NCI-H460 (cell line): ENCODE measurements around the gene NPHP1. TPM values are rescaled to one million over a fixed set of nuclear protein-coding genes. Genes with fewer than 3 reads are reported as not detected.
"Not testable (repeated sequence)": the region's sequence is repeated elsewhere in the genome, so short reads cannot be mapped to it uniquely, and the experiment has no call there.

Experiments used
- DNase-seq: peaks from one replicate; pipeline ENCODE4 v3.0.0-alpha.2; 2016; ENCODE audit warnings: low read depth; ENCODE audit errors: extremely low read depth
- total RNA-seq: library from RNA; depleted of rRNA; stranded (reverse); fragments of >200 nt; shearing (Covaris generic); gene quantifications from 2 replicates; pipeline ENCODE4 v1.2.3, GENCODE V29; 2014

NPHP1 gene
- total RNA-seq, 1 experiment from 2014 or later, result 11.9 TPM

DNA sequence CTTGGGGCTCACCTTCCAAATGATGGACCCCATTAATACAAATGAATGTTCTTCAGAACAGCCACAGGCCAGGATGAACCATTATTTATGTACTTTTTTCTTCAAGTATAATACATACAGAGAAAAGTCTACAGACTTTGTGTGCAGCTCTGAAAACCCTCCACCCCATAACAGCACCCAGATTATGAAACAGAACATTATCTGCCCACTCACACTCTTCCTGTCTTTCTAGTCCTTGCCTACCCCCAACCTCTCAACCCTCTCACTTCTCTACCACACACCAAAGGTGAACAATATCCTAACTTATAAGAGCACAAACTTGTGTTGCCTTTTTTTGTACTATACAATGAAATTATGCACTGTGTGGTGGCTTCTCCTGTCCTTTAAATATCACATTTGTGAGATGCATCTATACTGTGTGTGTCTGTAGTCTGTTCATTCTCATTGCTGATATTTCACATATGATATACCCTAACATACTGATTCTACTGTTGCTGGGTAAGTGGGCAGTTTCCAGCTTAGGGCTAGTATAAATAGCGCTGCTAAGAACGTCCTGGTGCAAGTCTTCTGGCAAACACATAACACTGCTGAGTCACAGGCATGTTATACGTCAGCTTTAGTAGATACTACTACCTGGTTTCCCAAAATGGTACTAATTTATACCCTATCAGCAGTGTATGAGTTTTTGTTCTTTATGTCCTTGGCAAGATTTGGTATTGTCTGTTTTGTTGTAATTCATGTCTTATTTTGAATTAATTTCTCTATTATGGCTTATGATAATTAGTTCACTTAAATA, 1.0 kb upstream of the NPHP1 start:
- peak; percentile 12 for DNase-seq

DNA sequence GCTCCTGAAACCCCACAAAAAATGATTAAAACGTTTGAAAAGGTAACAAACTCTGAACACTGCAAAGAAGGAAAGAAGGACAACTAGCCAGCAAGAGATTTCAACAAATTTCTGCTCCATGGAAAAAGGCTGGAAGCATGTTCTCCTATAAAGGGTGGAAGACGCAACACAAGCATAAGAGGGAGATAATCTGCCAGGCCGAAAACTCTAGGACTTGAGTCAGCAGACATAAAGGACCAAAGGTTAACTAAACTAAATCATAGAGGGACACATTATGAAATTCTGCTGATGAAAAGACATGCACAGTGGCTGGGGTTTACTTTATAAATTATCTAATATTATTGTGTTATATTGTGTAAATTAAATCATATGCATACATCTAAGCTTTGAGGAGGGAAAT, 6.8 kb downstream of the NPHP1 start:
- DNase-seq, result no peak

DNA sequence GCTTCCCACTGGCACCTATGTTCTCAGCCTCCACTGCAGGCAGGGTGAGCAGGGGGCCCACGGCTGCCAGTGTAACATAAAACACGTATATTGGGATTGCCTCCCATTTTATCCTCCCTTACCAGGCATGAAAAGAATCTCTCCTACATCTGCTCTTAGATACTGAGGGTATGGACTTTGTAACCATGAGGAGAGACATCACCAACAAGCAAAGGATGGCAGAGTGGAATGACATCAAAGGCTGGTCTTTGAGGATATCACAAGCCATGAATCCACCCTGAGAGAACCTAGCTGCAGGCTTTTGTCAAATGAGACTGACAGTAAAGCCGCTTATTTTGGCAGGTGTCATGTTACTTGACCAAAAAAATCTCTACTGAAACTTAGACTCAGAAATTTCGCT, 7.4 kb downstream of the NPHP1 start:
- no peak for DNase-seq

DNA sequence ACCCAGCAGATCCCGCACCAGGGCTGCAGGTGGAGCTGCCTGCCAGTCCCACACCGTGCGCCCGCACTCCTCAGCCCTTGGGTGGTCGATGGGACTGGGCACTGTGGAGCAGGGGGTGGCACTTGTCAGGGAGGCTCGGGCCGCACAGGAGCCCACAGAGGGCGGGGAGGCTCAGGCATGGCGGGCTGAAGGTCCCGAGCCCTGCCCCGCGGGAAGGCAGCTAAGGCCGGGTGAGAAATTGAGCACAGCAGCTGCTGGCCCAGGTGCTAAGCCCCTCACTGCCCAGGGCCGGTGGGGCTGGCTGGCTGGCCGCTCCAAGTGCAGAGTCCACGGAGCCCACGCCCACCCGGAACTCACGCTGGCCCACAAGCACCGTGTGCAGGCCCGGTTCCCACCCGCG, 14.6 kb downstream of the NPHP1 start:
- DNase-seq, result not testable (repeated sequence)

DNA sequence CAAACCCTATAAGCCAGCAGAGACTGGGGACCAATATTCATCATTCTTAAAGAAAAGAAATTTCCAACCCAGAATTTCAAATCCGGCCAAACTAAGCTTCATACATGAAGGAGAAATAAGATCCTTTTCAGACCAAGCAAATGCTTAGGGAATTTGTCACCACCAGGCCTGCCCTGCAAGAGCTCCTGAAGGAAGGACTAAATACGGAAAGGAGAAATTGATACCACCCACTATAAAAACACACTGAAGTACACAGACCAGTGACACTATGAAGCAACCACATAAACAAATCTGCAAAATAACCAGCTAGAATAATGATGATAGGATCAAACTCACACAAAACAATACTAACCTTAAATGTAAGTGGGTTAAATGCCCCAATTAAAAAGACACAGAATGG, 22.4 kb downstream of the NPHP1 start:
- no peak for DNase-seq

DNA sequence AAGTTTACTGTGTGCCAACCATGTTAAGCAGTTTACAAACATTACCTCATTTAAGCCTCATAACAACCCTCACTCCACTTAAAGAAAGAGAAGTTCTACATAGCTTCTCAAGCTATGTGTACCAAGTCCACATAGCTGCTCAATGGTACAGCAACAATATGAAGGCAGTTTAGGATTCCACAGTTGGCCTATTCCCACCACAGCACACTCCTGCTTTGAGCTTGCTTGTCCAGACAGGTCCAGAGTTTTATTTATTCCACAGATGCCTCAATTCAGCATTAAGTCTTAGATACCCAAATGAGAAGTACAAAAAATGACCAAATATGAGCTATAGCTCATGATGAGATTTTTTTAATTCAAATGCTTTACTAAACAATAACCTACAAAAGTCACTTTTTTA, 24.8 kb downstream of the NPHP1 start:
- DNase-seq, result no peak

DNA sequence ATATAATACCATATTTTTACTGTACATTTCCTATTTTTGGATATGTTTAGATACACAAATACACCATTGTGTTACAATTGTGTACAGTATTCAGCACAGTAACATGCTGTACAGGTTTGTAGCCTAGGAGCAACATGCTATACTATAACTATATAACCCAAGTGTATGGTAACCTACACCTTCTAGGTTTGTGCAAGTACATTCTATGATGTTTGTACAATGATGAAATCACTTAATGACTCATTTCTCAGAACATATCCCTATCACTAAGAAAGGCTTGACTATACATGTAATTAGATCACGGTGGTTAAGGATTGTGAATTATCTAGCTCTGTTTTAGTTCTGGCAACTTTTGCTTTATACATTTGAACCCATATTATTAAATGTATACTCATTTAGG, 31.3 kb downstream of the NPHP1 start:
- no peak for DNase-seq

DNA sequence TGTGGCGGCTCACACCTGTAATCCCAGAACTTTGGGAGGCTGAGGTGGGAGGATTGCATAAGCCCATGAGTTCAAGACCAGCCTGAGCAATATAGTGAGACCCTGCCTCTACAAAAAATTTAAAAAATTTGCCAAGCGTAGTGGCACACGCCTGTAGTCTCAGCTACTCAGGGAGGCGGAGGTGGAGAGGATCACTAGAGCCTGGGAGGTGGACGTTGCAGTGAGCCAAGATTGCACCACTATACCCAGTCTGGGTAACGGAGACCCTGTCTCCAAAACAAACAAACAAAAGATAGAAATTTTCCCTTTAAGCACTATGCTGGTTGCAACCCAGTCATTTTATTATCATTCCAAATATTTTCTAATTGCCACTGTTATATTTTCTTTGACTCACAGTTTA, 32.3 kb downstream of the NPHP1 start:
- DNase-seq, result no peak

DNA sequence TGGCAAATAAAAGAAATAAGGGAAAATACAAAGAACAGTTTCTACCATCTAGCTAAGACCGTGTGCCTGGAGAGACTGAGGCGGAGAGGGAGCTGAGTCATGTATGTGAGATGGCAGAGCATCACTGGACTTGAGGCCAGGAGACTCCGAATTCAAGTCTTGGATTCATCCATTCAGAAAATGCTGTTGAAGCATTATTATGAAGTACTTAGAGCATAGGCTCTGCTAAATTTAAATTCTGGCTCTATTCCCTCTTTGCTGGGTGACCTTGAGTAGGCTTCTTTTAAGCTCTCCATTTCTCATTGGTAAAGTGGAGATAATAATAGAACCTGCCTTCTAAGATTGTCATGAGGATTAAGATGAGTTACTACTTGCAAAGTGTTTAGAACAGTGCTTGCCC, 34.7 kb downstream of the NPHP1 start:
- DNase-seq, result no peak

DNA sequence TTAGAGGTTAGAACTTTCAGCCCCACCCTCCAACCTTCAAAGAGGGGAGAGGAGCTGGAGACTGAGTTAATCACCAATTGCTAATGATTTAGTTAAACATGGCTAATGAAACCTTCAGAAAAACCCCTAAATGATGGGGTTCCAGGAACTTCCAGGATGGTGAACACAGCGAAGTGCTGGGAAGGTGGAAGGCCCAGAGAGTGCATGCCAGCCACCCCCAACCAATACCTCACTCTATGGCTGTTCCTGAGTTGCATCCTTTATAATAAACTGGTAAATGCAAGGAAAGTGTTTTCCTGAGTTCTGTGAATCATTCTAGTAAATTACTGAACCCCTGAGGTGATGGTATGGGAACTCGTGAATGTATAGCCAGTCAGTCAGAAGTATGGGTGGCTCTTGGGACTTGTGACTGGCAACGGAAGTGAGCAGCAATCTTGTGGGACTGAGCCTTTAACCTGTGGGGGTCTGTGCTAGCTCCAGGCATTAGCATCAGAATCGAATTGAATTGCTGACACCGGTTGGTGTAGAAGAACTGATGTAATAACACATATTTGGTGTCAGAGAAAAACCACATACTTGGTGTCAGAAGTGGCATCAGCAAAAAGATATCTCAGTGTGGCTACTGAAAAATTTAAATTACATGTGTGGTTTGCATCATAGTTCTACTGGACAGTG, 37.4 kb downstream of the NPHP1 start:
- no peak for DNase-seq

DNA sequence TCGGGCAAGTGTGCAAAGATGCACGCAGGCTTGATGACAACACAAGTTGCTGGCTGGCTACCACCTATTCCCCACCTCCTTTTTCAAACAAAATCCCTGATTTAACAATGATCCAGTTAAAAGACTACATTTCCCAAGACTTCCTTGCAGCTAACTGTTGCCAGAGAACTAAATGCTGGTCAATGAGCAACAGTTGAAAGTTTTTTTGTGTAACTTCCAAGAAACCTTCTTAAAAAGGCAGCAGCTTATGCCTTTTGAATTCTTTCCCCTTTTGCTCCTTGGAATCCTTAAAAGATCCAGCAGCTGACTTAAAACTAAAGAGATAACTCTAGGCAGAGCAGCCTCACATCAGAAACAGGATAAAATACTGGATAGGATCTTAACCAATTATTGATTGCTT, 38.5 kb downstream of the NPHP1 start:
- DNase-seq, result no peak

DNA sequence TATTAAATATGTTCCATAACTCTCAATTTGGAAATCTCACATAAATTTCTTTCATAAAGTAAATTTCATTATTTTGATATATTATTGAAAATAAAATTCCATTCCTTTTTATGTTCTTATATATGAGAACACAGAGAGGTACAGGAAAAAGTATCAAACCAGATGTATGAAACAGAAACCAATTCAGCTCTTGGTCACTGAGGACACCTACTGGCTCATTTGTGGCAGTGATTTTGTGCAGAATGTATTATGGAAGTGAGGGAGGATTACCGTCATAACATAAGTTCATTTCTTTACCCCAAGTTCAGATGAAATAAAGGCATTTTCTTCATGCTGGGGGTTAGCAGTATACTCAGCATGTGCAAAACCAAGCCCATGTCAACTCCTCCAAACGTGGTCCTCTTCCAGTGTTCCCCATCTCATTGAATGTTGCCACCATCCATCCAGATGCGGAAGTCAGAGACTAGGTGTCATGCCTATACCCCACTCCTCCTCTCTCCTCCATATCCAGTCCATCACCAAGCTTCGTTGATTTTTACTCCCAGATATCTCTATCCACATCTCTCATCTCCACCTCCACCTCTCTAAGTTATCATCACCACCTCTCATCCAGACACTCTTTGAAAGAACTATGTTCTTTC, 47.5 kb downstream of the NPHP1 start:
- peak; percentile 67 for DNase-seq

DNA sequence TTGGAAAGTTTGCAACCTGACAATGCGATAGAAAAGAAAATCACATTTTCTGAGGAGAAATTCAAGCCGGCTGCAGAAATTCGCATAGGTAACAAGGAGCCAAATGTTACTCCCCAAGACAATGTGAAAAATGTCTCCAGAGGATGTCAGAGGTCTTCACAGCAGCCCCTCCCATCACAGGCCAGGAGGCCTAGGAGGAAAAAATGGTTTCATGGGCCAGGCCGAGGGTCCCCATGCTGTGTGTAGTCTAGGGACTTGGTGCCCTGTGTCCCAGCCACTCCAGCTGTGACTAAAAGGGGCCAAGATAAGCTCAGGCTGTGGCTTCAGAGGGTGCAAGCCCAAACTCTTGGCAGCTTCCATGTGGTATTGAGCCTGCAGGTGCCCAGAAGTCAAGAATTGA, 50.0 kb downstream of the NPHP1 start:
- not testable (repeated sequence) for DNase-seq

DNA sequence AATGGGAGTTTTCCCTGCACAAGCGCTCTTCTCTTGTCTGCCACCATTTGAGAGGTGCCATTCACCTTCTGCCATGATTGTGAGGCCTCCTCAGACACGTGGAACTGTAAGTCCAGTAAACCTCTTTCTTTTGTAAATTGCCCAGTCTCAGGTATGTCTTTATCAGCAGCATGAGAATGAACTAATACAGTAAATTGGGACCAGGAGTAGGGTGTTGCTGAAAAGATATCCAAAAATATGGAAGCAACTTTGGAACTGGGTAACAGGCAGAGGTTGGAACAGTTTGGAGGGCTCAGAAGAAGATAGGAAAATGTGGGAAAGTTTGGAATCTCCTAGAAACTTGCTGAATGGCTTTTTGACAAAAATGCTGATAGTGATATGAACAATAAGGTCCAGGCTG, 50.6 kb downstream of the NPHP1 start:
- DNase-seq, result not testable (repeated sequence)

DNA sequence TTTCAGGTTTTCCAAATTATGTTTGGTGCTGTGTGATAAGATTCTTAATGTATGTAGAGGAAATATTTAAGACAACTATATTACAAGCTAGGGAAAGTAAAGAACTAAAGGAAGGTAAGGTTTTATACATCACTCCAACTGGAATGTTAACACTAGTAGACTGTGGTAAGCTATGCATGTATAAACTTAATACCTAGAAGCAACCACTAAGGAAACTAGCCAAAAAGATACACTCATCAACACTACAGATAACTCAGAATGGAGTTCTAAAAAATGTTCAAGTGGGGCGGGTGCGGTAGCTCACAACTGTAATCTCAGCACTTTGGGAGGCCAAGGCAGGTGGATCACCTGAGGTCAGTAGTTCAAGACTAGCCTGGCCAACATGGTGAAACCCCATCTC, 51.4 kb downstream of the NPHP1 start:
- DNase-seq, result no peak

DNA sequence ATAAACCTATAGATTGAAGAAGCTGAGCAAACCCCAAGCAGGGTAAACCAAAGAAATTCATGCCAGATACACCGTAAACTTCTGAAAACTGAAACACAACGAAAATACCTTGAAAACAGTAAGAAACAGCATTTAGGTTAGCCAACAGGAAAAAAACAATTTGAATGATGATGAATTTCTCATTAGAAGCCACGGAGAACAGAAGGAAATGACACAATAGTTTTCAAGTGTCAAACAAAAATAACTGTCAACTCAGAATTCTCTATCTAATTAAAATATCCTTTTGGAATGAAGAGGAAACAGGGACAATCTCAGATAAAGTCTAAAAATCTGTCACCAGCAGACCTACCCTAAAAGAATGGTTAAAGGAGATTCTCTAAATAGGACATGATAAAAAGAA, 51.9 kb downstream of the NPHP1 start:
- DNase-seq, result no peak

DNA sequence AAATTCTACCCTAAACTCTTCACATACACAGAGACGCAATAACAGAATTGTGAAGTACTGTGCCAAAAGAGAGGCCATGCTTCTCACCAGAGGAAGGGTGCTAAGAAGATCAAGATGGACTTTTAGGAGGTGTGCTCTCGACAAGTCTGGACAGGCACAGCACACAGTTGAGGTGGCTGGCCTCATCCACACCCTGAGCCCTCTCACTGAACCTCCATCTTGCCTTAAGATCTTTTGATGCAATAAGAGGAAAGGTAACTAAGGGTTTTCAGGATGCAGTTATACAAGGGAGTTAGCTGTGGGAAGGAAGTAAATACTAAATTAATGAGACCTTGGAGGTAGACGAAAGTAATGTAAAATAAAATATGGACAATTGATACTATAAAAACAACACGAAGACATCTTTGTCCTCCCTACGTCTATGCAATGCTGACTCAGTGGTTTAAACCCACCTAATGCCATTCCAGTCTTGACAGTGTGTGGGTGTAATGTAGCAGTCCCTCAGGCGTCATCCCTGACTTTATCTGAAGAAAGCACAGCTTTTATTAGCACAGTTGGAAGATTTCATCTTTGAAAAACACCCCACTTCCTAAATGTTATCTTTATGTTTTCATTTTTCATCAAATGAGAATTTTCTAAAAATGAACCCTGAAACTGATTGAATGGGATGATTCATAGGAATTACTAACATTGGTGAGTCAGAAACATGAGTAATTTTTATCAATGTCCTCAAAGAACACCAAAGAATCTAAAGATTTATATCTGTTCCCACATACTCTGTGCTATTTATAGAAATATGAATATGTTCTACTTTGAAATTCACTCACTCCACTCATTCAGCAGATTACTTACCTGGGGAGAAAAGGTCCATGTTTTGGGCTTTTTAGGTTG, 55.2 kb downstream of the NPHP1 start:
- DNase-seq, result no peak

DNA sequence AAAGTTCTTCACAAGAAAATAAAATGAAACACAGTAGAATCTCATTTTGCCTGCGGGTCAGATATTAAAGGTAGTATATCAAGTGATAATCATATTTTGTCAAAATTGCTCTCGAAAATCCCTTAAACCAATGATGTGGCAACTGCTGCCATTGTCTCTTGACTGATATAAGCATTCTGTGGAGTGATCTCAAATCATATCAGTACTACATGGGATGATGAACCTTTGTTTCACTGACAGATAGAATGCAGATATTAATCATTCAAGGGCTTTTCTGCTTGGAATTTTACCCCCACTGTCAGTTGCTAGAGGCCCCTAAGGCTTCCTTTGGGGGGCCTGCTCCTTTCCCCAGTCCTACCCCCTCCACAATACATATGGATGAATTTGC, 57.9 kb downstream of the NPHP1 start:
- DNase-seq, result no peak

DNA sequence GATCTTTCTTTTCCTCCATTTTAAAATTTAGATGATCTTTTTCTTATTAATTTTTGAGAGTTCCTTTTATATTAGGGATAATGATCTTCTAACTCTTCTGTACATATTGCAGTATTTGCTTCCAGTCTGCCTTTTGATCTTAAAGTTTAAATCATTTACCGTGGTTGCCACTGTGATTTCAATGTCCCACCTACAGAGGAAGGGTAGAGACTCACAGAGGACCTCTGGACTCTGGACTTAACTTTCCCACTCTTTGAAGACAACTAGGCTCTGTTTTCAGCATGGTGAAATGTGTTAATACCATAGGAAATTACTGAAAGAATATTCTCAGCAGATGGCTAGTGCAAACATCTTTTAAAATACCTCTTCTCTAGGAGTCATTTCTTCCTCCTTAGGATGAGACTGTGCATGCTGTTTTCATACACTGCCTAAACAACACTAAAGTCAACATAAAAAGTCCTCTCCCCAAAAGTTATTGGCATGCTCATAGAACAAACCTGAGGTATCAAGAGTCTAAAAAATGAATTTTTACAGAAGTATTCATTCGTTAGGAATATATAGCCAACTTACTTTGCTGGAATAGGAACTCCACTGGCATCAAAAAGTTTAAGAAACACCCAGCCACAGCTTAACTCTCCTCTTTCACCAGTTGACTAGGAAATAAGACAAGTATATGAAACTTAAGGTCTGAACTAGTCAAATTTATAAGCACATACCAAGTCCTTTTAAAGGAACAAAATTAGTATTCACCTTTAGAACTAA, 58.4 kb downstream of the NPHP1 start:
- DNase-seq, result no peak

DNA sequence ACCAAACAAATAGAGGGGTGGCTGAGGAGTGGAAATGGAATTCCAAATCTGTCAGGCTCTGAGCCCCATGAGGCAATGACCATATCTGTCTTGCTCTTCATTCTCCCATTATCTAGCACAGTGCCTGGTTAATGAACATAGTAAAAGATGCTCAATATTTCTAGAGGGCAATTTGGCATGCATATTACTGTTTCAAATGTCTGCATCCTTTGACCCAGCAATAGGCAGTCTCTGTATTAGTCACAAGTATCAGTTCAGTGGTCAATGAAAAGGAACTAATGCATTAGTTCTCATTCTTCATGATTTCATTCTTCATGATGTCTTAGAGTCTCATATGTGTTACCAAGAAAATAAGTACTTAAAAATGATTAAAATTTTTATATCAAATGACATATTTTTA, 60.8 kb downstream of the NPHP1 start:
- DNase-seq, result no peak
